GM12878 (cell line): Measurements from ENCODE around the gene NIPAL4. TPM values are rescaled to one million over a fixed set of nuclear protein-coding genes. Genes with fewer than 3 reads are reported as not detected.

Experiments
- ATAC-seq: fragments of 200-7000 bp; cut with Tn5 transposase; 3 replicates; pipeline ENCODE4 v1.9.1; 2020; ENCODE audit warnings: mild to moderate bottlenecking, moderate library complexity
- BruUV-seq: library from RNA; stranded (reverse); fragments of 400-500 nt; replicated peaks from 2 replicates; lab custom pipeline; 2021; lab: Mats Ljungman, UMichigan
- CTCF ChIA-PET: fragments of 300-600 bp; sonication (Branson Sonifier 250); formaldehyde crosslinking; extraction: SDS; loops from one replicate; lab custom pipeline; 2021; ENCODE audit warnings: inconsistent platforms; lab: Yijun Ruan, JAX
- POLR2A ChIA-PET: fragments of 350-600 bp; formaldehyde crosslinking; extraction: SDS; loops from one replicate; lab custom pipeline; 2021; ENCODE audit warnings: inconsistent platforms; lab: Charles Lee
- RAD21 ChIA-PET: fragments of 300-600 bp; sonication (Branson Sonifier 250); formaldehyde crosslinking; loops from one replicate; lab custom pipeline; 2023; ENCODE audit warnings: antibody characterized with exemption; ENCODE audit not compliant: unreplicated experiment; lab: Charles Lee
- SMC1A ChIA-PET: fragments of 300-600 bp; sonication (Branson Sonifier 250); formaldehyde crosslinking; loops from one replicate; lab custom pipeline; 2023; ENCODE audit not compliant: unreplicated experiment, uncharacterized antibody; lab: Charles Lee
- DNase-seq: peaks from one replicate; pipeline ENCODE4 v3.0.0-alpha.2; 2011; ENCODE audit warnings: low read depth, low spot score
- FAIRE-seq: peaks from 3 replicates; lab custom pipeline; 2011; peaks lifted over from hg19 to GRCh38; lab: Jason Lieb, UNC
- H2AFZ ChIP-seq: 2 replicates; pipeline ENCODE4 v1.6.0; 2011; ENCODE audit warnings: low read depth, low read length, control low read depth; ENCODE audit not compliant: control insufficient read depth
- H3K27ac ChIP-seq: 2 replicates; pipeline ENCODE4 v1.5.1; 2011; ENCODE audit warnings: control low read depth; ENCODE audit not compliant: control insufficient read depth, insufficient read depth
- H3K27me3 ChIP-seq, 2 experiments: replicated peaks in 1 of 2; 2 replicates each; pipeline versions ENCODE4 v1.6.0 to v1.6.1; 2011; ENCODE audit warnings: low read length in 1 of 2; ENCODE audit not compliant: control insufficient read depth in 2 of 2, insufficient read depth in 2 of 2
- H3K36me3 ChIP-seq, 2 experiments: 2 replicates each; pipeline ENCODE4 v1.5.1; 2011; ENCODE audit warnings: low read length in 1 of 2; ENCODE audit not compliant: control insufficient read depth in 2 of 2, insufficient read depth in 2 of 2
- H3K4me1 ChIP-seq: 2 replicates; pipeline ENCODE4 v1.6.1; 2011; ENCODE audit warnings: mild to moderate bottlenecking, low read length, moderate library complexity, mixed read lengths; ENCODE audit not compliant: control insufficient read depth, insufficient read depth
- H3K4me2 ChIP-seq: 2 replicates; pipeline ENCODE4 v1.6.0; 2011; ENCODE audit warnings: control low read depth; ENCODE audit not compliant: control insufficient read depth, insufficient read depth
- H3K4me3 ChIP-seq: fragments of 200-600 bp; sonication (generic); 2 replicates; pipeline ENCODE4 v1.5.1; 2016
- H3K79me2 ChIP-seq: 2 replicates; pipeline ENCODE4 v1.6.0; 2011; ENCODE audit warnings: low read length; ENCODE audit not compliant: control insufficient read depth, insufficient read depth
- H3K9ac ChIP-seq: 2 replicates; pipeline ENCODE4 v1.8.0; 2011; ENCODE audit warnings: low read length, control low read depth, mixed read lengths; ENCODE audit not compliant: control insufficient read depth, insufficient read depth
- H3K9me3 ChIP-seq: replicated peaks from 3 replicates; pipeline ENCODE4 v1.5.1; 2011; ENCODE audit warnings: mild to moderate bottlenecking, low read length; ENCODE audit not compliant: control insufficient read depth, insufficient read depth
- H4K20me1 ChIP-seq: 2 replicates; pipeline ENCODE4 v1.6.0; 2011; ENCODE audit not compliant: control insufficient read depth, insufficient read depth
- GABPA ChIP-seq: IDR thresholded peaks from 2 replicates; pipeline ENCODE4 v1.6.1; 2014; ENCODE audit warnings: antibody characterized with exemption, low read depth, mild to moderate bottlenecking, inconsistent platforms
- HCFC1 ChIP-seq: fragments of 150-350 bp; IDR thresholded peaks from 2 replicates; pipeline ENCODE4 v1.6.1; 2014; ENCODE audit warnings: low read length
- MTA3 ChIP-seq: IDR thresholded peaks from 2 replicates; pipeline ENCODE4 v1.6.1; 2012; ENCODE audit warnings: low read length, inconsistent platforms, borderline replicate concordance
- RCOR1 ChIP-seq: conservative IDR thresholded peaks from 2 replicates; pipeline ENCODE4 v1.6.1; 2012; ENCODE audit warnings: low read depth, low read length, improper control_type of control experiment
- SMC3 ChIP-seq: IDR thresholded peaks from 2 replicates; pipeline ENCODE4 v1.6.1; 2011; ENCODE audit warnings: low read length, improper control_type of control experiment, borderline replicate concordance
- SUPT20H ChIP-seq: IDR thresholded peaks from 2 replicates; pipeline ENCODE4 v1.6.1; 2011; ENCODE audit warnings: low read depth, mild to moderate bottlenecking, low read length, moderate library complexity, borderline replicate concordance; ENCODE audit not compliant: control insufficient read depth
- WGBS: methylation state at CpG from one replicate; pipeline ENCODE4 v1.1.6; 2016; ENCODE audit warnings: low lambda C conversion rate; ENCODE audit not compliant: insufficient replicate concordance, insufficient coverage; ENCODE audit errors: missing lambda C conversion rate; 5-methylcytosine and 5-hydroxymethylcytosine counted together
- in situ Hi-C: fragments of 300-500 bp; cut with MboI; formaldehyde crosslinking; loops from 9 replicates; pipeline ENCODE4 v1.14.3; 2018; ENCODE audit warnings: mixed read lengths
- intact Hi-C: fragments of 100-400 bp; cut with micrococcal nuclease; formaldehyde crosslinking; loops from one replicate; pipeline ENCODE4 v1.14.2; 2022; ENCODE audit not compliant: unreplicated experiment
- polyA plus RNA-seq, 11 experiments: library from polyadenylated mRNA; depleted of rRNA in 4 of 11; unstranded in 6 of 11; stranded (reverse) in 5 of 11; fragments of >200 nt; fragmentation: Nextera tagmentation in 4 of 11; fragmentation: Illumina TruSeq in 1 of 11; extraction: Ambion mirVana in 4 of 11; extraction: Trizol in 1 of 11; gene quantifications; 1 replicate in 1 of 11; 2 replicates in 10 of 11; pipeline versions ENCODE4 v1.2.1 to v1.2.3, GENCODE V29; 2011 to 2016; ENCODE audit warnings: inconsistent platforms in 2 of 11, missing spikeins in 2 of 11, low read depth in 1 of 11
- total RNA-seq, 4 experiments: library from RNA; depleted of rRNA in 3 of 4; stranded (reverse); fragments of >200 nt in 3 of 4; fragmentation: Illumina TruSeq in 1 of 4; extraction: Trizol in 1 of 4; gene quantifications; 2 replicates each; pipeline versions ENCODE4 v1.2.1 to v1.2.3, GENCODE V29; 2013 to 2021
- TF ChIP-seq, protein P1 (sequence below): IDR thresholded peaks from 2 replicates; pipeline ENCODE4 v1.6.1; 2012; ENCODE audit warnings: low read depth, low read length, improper control_type of control experiment
- TF ChIP-seq, protein P2 (sequence below): IDR thresholded peaks from 2 replicates; pipeline ENCODE4 v1.6.1; 2012; ENCODE audit warnings: low read depth, low read length, improper control_type of control experiment
- TF ChIP-seq, protein P3 (sequence below): fragments of 450-650 bp; IDR thresholded peaks from 2 replicates; pipeline ENCODE4 v1.6.1; 2017; ENCODE audit warnings: antibody characterized with exemption, mild to moderate bottlenecking, moderate library complexity

The NIPAL4 gene
- total and polyA plus RNA-seq, 10 of the 15 experiments (the other 5 are each of a cell fraction or from before 2014, with no cell fraction given) = 0.11 to 15.5 (median 5.9) TPM

DNA sequence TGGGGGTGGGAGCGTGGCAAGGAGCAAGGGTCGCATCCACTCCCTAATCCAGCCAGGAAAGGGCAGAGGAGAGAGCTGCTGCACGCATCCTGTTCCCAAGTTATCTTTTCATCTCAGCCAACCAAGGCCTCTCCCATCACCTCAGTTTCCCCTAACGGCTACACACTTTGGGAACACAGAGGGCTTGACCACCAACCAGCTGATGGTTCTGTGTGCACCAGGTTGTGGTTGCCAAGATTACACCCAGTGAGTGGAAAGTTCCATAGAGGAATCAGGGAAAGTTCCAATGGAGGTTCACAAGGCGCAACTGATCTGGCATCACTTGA is 61.7 kb downstream of the NIPAL4 start:
- no peak overlapping the region for H2AFZ ChIP-seq
- in situ Hi-C loops (no loop called here), intact Hi-C loops (loop anchor here (2.0 kb wide), 1 partner anchor 19 kb away; no protein-coding TSS in a partner anchor)
- WGBS = 72% methylated on average over 5 of the region's 5 CpGs
- H3K9ac ChIP-seq = no peak overlapping the region
- H3K4me2 ChIP-seq = no peak overlapping the region
- no peaks in the 10 kb centered on the region for H3K27me3 ChIP-seq
- H3K36me3 ChIP-seq = peaks cover 1 to 14% of the 10 kb centered on the region in 2 experiments
- no peaks in the 10 kb centered on the region for H3K79me2 ChIP-seq
- POLR2A ChIA-PET = no interaction called here
- no peaks in the 10 kb centered on the region; the same call in 2 of the 3 replicates for H3K9me3 ChIP-seq
- no peak for TF ChIP-seq SUPT20H
- no peak for TF ChIP-seq GABPA
- TF ChIP-seq MTA3 = no peak
- TF ChIP-seq, protein P1, sequence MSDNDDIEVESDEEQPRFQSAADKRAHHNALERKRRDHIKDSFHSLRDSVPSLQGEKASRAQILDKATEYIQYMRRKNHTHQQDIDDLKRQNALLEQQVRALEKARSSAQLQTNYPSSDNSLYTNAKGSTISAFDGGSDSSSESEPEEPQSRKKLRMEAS = no peak
- TF ChIP-seq HCFC1 = no peak
- TF ChIP-seq SMC3 = no peak
- TF ChIP-seq, protein P2, sequence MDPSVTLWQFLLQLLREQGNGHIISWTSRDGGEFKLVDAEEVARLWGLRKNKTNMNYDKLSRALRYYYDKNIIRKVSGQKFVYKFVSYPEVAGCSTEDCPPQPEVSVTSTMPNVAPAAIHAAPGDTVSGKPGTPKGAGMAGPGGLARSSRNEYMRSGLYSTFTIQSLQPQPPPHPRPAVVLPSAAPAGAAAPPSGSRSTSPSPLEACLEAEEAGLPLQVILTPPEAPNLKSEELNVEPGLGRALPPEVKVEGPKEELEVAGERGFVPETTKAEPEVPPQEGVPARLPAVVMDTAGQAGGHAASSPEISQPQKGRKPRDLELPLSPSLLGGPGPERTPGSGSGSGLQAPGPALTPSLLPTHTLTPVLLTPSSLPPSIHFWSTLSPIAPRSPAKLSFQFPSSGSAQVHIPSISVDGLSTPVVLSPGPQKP = no peak
- TF ChIP-seq, protein P3, sequence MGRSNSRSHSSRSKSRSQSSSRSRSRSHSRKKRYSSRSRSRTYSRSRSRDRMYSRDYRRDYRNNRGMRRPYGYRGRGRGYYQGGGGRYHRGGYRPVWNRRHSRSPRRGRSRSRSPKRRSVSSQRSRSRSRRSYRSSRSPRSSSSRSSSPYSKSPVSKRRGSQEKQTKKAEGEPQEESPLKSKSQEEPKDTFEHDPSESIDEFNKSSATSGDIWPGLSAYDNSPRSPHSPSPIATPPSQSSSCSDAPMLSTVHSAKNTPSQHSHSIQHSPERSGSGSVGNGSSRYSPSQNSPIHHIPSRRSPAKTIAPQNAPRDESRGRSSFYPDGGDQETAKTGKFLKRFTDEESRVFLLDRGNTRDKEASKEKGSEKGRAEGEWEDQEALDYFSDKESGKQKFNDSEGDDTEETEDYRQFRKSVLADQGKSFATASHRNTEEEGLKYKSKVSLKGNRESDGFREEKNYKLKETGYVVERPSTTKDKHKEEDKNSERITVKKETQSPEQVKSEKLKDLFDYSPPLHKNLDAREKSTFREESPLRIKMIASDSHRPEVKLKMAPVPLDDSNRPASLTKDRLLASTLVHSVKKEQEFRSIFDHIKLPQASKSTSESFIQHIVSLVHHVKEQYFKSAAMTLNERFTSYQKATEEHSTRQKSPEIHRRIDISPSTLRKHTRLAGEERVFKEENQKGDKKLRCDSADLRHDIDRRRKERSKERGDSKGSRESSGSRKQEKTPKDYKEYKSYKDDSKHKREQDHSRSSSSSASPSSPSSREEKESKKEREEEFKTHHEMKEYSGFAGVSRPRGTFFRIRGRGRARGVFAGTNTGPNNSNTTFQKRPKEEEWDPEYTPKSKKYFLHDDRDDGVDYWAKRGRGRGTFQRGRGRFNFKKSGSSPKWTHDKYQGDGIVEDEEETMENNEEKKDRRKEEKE = no peak
- no peak for TF ChIP-seq RCOR1
- RAD21 ChIA-PET = no interaction called here
- no TSS peak for BruUV-seq
- FAIRE-seq (no peak), DNase-seq (no peak), ATAC-seq (no peak)
- CTCF ChIA-PET = interaction anchor here (0.6 to 0.7 kb wide), 2 partner anchors 90 to 187 kb away, joined by 3 read pairs; no protein-coding TSS in a partner anchor
- SMC1A ChIA-PET = interaction anchor here (0.6 to 5.3 kb wide), 3 partner anchors 19 to 221 kb away, joined by 3 to 40 read pairs (median 4); no protein-coding TSS in a partner anchor
- peaks cover 29% of the 10 kb centered on the region for H3K4me1 ChIP-seq
- no peak overlapping the region for H3K27ac ChIP-seq
- no peak overlapping the region for H3K4me3 ChIP-seq
- no peaks in the 10 kb centered on the region for H4K20me1 ChIP-seq
